ENCODE data around the gene TJP2. TPM values are rescaled to one million over a fixed set of nuclear protein-coding genes. Genes with fewer than 3 reads are reported as not detected.

The TJP2 gene
- total RNA-seq, 1 experiment from 2014 or later = 25.8 TPM

- H3K27me3 ChIP-seq (replicated peaks) = no peaks in the 10 kb centered on the region
- H3K9me3 ChIP-seq (replicated peaks) = no peaks in the 10 kb centered on the region
- no peak overlapping the region for H3K4me3 ChIP-seq
- no peak for DNase-seq (ENCODE audit: low read depth in 1 of 2, low spot score in 2 of 2)
- H3K4me1 ChIP-seq (replicated peaks) = peaks cover 21% of the 10 kb centered on the region
- no peak overlapping the region for H3K27ac ChIP-seq
- H3K36me3 ChIP-seq = peaks cover 4% of the 10 kb centered on the region; the same call in 1 of the 2 replicates
Observed at GRCh38 chr9:69172895-69173294, 1.2 kb upstream of the TJP2 start.

- Histone ChIP-seq H3K36me3 (peaks cover 4% of the 10 kb centered on the region; the same call in 1 of the 2 replicates), H3K27ac (peak overlapping the region; percentile 94), H3K4me1 (replicated peaks) (peaks cover 27% of the 10 kb centered on the region), H3K9me3 (replicated peaks) (no peaks in the 10 kb centered on the region), H3K4me3 (peak overlapping the region; percentile 86), H3K27me3 (replicated peaks) (no peaks in the 10 kb centered on the region)
- no peak for DNase-seq (ENCODE audit: low read depth in 1 of 2, low spot score in 2 of 2)
Observed at GRCh38 chr9:69173497-69173890, 583 bp upstream of the TJP2 start.

GRCh38 chr9:69174616-69175463, 763 bp downstream of the TJP2 start:
- peak; percentile 84 to 86 for DNase-seq (ENCODE audit: low read depth in 1 of 2, low spot score in 2 of 2)
- Histone ChIP-seq H3K27ac (peak overlapping the region; percentile 94), H3K9me3 (replicated peaks) (no peaks in the 10 kb centered on the region), H3K4me1 (replicated peaks) (peaks cover 38% of the 10 kb centered on the region), H3K36me3 (peaks cover 4% of the 10 kb centered on the region; the same call in 1 of the 2 replicates), H3K27me3 (replicated peaks) (no peaks in the 10 kb centered on the region), H3K4me3 (peak overlapping the region; percentile 86)

- H3K9me3 ChIP-seq (replicated peaks) = no peaks in the 10 kb centered on the region
- peaks cover 4% of the 10 kb centered on the region; the same call in 1 of the 2 replicates for H3K36me3 ChIP-seq
- peak overlapping the region; percentile 86 for H3K4me3 ChIP-seq
- no peak overlapping the region for H3K27ac ChIP-seq
- H3K27me3 ChIP-seq (replicated peaks) = no peaks in the 10 kb centered on the region
- H3K4me1 ChIP-seq (replicated peaks) = peaks cover 45% of the 10 kb centered on the region
- no peak for DNase-seq (ENCODE audit: low read depth in 1 of 2, low spot score in 2 of 2)
Observed at GRCh38 chr9:69175486-69175885, 1.4 kb downstream of the TJP2 start.

- H3K4me3 ChIP-seq = no peak overlapping the region
- H3K4me1 ChIP-seq (replicated peaks) = peaks cover 56% of the 10 kb centered on the region
- no peak overlapping the region for H3K27ac ChIP-seq
- no peaks in the 10 kb centered on the region for H3K27me3 ChIP-seq (replicated peaks)
- no peak for DNase-seq (ENCODE audit: low read depth in 1 of 2, low spot score in 2 of 2)
- H3K9me3 ChIP-seq (replicated peaks) = no peaks in the 10 kb centered on the region
- H3K36me3 ChIP-seq = peaks cover 4% of the 10 kb centered on the region; the same call in 1 of the 2 replicates
Observed at GRCh38 chr9:69176471-69177171, 2.5 kb downstream of the TJP2 start.

GRCh38 chr9:69178583-69179011, 4.5 kb downstream of the TJP2 start:
- Histone ChIP-seq H3K9me3 (replicated peaks) (no peaks in the 10 kb centered on the region), H3K4me3 (no peak overlapping the region), H3K4me1 (replicated peaks) (peaks cover 58% of the 10 kb centered on the region), H3K36me3 (peaks cover 4% of the 10 kb centered on the region; the same call in 1 of the 2 replicates), H3K27me3 (replicated peaks) (no peaks in the 10 kb centered on the region), H3K27ac (no peak overlapping the region)
- DNase-seq (ENCODE audit: low read depth in 1 of 2, low spot score in 2 of 2) = peak in 1 of 2 experiments; percentile 55

- peaks cover 3% of the 10 kb centered on the region; the same call in 1 of the 2 replicates for H3K36me3 ChIP-seq
- no peak for DNase-seq (ENCODE audit: low read depth in 1 of 2, low spot score in 2 of 2)
- H3K4me1 ChIP-seq (replicated peaks) = peaks cover 57% of the 10 kb centered on the region
- no peaks in the 10 kb centered on the region for H3K27me3 ChIP-seq (replicated peaks)
- H3K9me3 ChIP-seq (replicated peaks) = no peaks in the 10 kb centered on the region
- H3K4me3 ChIP-seq = no peak overlapping the region
- no peak overlapping the region for H3K27ac ChIP-seq
Observed at GRCh38 chr9:69179037-69179436, 5.0 kb downstream of the TJP2 start.

GRCh38 chr9:69180200-69180599, 6.1 kb downstream of the TJP2 start:
- Histone ChIP-seq H3K36me3 (no peaks in the 10 kb centered on the region; the same call in 1 of the 2 replicates), H3K27me3 (replicated peaks) (no peaks in the 10 kb centered on the region), H3K27ac (peak overlapping the region; percentile 63), H3K4me1 (replicated peaks) (peaks cover 54% of the 10 kb centered on the region), H3K9me3 (replicated peaks) (no peaks in the 10 kb centered on the region), H3K4me3 (no peak overlapping the region)
- no peak for DNase-seq (ENCODE audit: low read depth in 1 of 2, low spot score in 2 of 2)

GRCh38 chr9:69180670-69181069, 6.6 kb downstream of the TJP2 start:
- DNase-seq (ENCODE audit: low read depth in 1 of 2, low spot score in 2 of 2) = peak; percentile 79 to 88
- no peaks in the 10 kb centered on the region; the same call in 1 of the 2 replicates for H3K36me3 ChIP-seq
- H3K27ac ChIP-seq = peak overlapping the region; percentile 63
- H3K4me1 ChIP-seq (replicated peaks) = peaks cover 49% of the 10 kb centered on the region
- H3K27me3 ChIP-seq (replicated peaks) = no peaks in the 10 kb centered on the region
- no peaks in the 10 kb centered on the region for H3K9me3 ChIP-seq (replicated peaks)
- H3K4me3 ChIP-seq = no peak overlapping the region

- DNase-seq (ENCODE audit: low read depth in 1 of 2, low spot score in 2 of 2) = no peak
- no peak overlapping the region for H3K27ac ChIP-seq
Observed at GRCh38 chr9:69181908-69182353, 7.9 kb downstream of the TJP2 start.

GRCh38 chr9:69184266-69184665, 10.2 kb downstream of the TJP2 start:
- Histone ChIP-seq H3K4me3 (no peak overlapping the region), H3K9me3 (replicated peaks) (no peaks in the 10 kb centered on the region), H3K27ac (no peak overlapping the region), H3K27me3 (replicated peaks) (no peaks in the 10 kb centered on the region), H3K4me1 (replicated peaks) (peaks cover 44% of the 10 kb centered on the region), H3K36me3 (no peaks in the 10 kb centered on the region; the same call in 1 of the 2 replicates)
- DNase-seq (ENCODE audit: low read depth in 1 of 2, low spot score in 2 of 2) = no peak

More at GRCh38 chr9:69181908-69182353, 7.9 kb downstream of the TJP2 start:
- Histone ChIP-seq H3K27me3 (replicated peaks) (no peaks in the 10 kb centered on the region), H3K9me3 (replicated peaks) (no peaks in the 10 kb centered on the region), H3K36me3 (no peaks in the 10 kb centered on the region; the same call in 1 of the 2 replicates), H3K4me1 (replicated peaks) (peaks cover 53% of the 10 kb centered on the region), H3K4me3 (no peak overlapping the region)

GRCh38 chr9:69186841-69187611, 12.9 kb downstream of the TJP2 start:
- H3K36me3 ChIP-seq = no peaks in the 10 kb centered on the region; the same call in 1 of the 2 replicates
- no peak for DNase-seq (ENCODE audit: low read depth in 1 of 2, low spot score in 2 of 2)
- no peaks in the 10 kb centered on the region for H3K27me3 ChIP-seq (replicated peaks)
- no peaks in the 10 kb centered on the region for H3K9me3 ChIP-seq (replicated peaks)
- no peak overlapping the region for H3K27ac ChIP-seq
- H3K4me1 ChIP-seq (replicated peaks) = peaks cover 19% of the 10 kb centered on the region
- H3K4me3 ChIP-seq = no peak overlapping the region

GRCh38 chr9:69188975-69189374, 14.9 kb downstream of the TJP2 start:
- Histone ChIP-seq H3K36me3 (no peaks in the 10 kb centered on the region), H3K27me3 (replicated peaks) (no peaks in the 10 kb centered on the region), H3K4me3 (no peak overlapping the region), H3K9me3 (replicated peaks) (no peaks in the 10 kb centered on the region), H3K4me1 (replicated peaks) (peaks cover 16% of the 10 kb centered on the region), H3K27ac (no peak overlapping the region)
- DNase-seq (ENCODE audit: low read depth in 1 of 2, low spot score in 2 of 2) = no peak

All from SJSA1 (cell line).